HepG2 (cell line): Measurements from ENCODE around the gene MMD2.

Experiments
- ARNT2 ChIP-seq: sonication (generic); formaldehyde crosslinking; IDR thresholded peaks from 2 replicates; pipeline ENCODE4 v1.8.0; 2022; ENCODE audit warnings: mild to moderate bottlenecking, low read depth, missing genetic modification reagents, moderate library complexity
- CCAR2 ChIP-seq: fragments of 200-400 bp; formaldehyde crosslinking; optimal IDR thresholded peaks from 2 replicates; pipeline ENCODE3; 2018; ENCODE audit warnings: low read depth, mild to moderate bottlenecking, low read length, moderate library complexity
- FOSL1 ChIP-seq: sonication (generic); formaldehyde crosslinking; IDR thresholded peaks from 2 replicates; pipeline ENCODE4 v1.9.0; 2021; ENCODE audit warnings: missing genetic modification reagents, borderline replicate concordance
- MYNN ChIP-seq: sonication (generic); formaldehyde crosslinking; IDR thresholded peaks from 2 replicates; pipeline ENCODE4 v1.4.0; 2020; ENCODE audit warnings: mild to moderate bottlenecking, low read depth, missing genetic modification reagents
- POLR2AphosphoS5 ChIP-seq: IDR thresholded peaks from 2 replicates; pipeline ENCODE4 v1.6.1; 2012; ENCODE audit warnings: low read depth, low read length
- TF ChIP-seq, protein P1 (sequence below): sonication (generic); formaldehyde crosslinking; IDR thresholded peaks from 2 replicates; pipeline ENCODE4 v1.8.0; 2023; ENCODE audit warnings: mild to moderate bottlenecking, missing genetic modification reagents

DNA sequence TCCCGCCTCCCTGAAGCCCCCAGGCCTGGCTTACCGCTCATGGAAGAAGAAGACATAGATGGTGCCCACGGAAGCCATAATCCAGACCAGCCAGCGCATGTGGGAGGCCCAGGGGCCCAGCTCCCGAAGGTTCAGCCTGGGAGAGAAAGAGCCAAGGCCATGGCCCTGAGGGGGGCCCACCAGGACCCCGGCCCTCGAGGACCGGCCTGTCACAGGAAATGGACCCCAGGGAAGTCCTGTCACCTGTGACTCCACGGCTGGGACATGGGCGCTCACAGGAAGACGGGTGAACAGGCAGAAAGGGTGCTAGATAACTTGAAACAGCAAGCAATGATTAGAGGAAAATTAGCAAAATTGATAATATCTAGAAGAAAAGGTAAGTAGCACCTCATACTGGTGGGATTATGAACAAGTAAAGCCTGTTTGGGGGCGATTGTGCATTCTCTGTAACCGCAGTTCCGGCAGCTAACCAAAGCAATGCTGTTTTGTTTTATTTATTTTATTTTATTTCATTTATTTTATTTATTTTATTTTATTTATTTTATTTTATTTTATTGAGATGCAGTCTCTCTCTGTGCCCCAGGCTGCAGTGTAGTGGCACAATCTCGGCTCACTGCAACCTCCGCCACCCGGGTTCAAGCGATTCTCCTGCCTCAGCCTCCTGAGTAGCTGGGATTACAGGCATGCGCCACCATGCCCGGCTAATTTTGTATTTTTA lies 47.7 kb downstream of the MMD2 start:
- TF ChIP-seq MYNN (CRISPR knock-in tag) (no peak), POLR2AphosphoS5 (no peak), FOSL1 (CRISPR knock-in tag) (no peak), CCAR2 (no peak), ARNT2 (CRISPR knock-in tag) (no peak)
- TF ChIP-seq, protein P1, sequence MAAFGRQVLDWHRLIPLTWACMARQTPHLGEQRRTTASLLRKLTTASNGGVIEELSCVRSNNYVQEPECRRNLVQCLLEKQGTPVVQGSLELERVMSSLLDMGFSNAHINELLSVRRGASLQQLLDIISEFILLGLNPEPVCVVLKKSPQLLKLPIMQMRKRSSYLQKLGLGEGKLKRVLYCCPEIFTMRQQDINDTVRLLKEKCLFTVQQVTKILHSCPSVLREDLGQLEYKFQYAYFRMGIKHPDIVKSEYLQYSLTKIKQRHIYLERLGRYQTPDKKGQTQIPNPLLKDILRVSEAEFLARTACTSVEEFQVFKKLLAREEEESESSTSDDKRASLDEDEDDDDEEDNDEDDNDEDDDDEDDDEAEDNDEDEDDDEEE, result no peak
